SHP77 treated with DMSO at 0.1 percent for 48 hours (cell line): ENCODE data around the gene CA4.
A peak's percentile ranks its signal among the peaks of the same experiment; 100 is the strongest.
"Not testable (repeated sequence)": the region's sequence is repeated elsewhere in the genome, so short reads cannot be mapped to it uniquely, and the experiment has no call there.

ENCODE experiments used
- DNase-seq: peaks from one replicate; lab custom pipeline; 2025; lab: John Stamatoyannopoulos, UW

CA4 gene

GRCh38 chr17:60174767-60175166, 25.0 kb downstream of the CA4 start:
- not testable (repeated sequence) for DNase-seq

GRCh38 chr17:60176763-60177162, 27.0 kb downstream of the CA4 start:
- DNase-seq: not testable (repeated sequence)

- DNase-seq: peak; percentile 23
Measured at GRCh38 chr17:60178180-60178579, 28.4 kb downstream of the CA4 start.

GRCh38 chr17:60180380-60180779, 30.6 kb downstream of the CA4 start:
- DNase-seq: not testable (repeated sequence)

- DNase-seq: not testable (repeated sequence)
Measured at GRCh38 chr17:60186372-60186771, 36.6 kb downstream of the CA4 start.

GRCh38 chr17:60186846-60187745, 37.3 kb downstream of the CA4 start:
- not testable (repeated sequence) for DNase-seq

GRCh38 chr17:60188759-60189158, 39.0 kb downstream of the CA4 start:
- no peak for DNase-seq

- DNase-seq: not testable (repeated sequence)
Measured at GRCh38 chr17:60190032-60190431, 40.3 kb downstream of the CA4 start.

GRCh38 chr17:60193032-60193431, 43.3 kb downstream of the CA4 start:
- DNase-seq: not testable (repeated sequence)

GRCh38 chr17:60193482-60193881, 43.7 kb downstream of the CA4 start:
- DNase-seq: no peak

GRCh38 chr17:60194141-60194540, 44.4 kb downstream of the CA4 start:
- DNase-seq: not testable (repeated sequence)

- DNase-seq: not testable (repeated sequence)
Measured at GRCh38 chr17:60198630-60199029, 48.9 kb downstream of the CA4 start.

GRCh38 chr17:60205782-60206181, 56.0 kb downstream of the CA4 start:
- not testable (repeated sequence) for DNase-seq

GRCh38 chr17:60208302-60208701, 58.5 kb downstream of the CA4 start:
- not testable (repeated sequence) for DNase-seq
